ENCODE measurements around the gene COPG1.

- TF ChIP-seq, protein P1, sequence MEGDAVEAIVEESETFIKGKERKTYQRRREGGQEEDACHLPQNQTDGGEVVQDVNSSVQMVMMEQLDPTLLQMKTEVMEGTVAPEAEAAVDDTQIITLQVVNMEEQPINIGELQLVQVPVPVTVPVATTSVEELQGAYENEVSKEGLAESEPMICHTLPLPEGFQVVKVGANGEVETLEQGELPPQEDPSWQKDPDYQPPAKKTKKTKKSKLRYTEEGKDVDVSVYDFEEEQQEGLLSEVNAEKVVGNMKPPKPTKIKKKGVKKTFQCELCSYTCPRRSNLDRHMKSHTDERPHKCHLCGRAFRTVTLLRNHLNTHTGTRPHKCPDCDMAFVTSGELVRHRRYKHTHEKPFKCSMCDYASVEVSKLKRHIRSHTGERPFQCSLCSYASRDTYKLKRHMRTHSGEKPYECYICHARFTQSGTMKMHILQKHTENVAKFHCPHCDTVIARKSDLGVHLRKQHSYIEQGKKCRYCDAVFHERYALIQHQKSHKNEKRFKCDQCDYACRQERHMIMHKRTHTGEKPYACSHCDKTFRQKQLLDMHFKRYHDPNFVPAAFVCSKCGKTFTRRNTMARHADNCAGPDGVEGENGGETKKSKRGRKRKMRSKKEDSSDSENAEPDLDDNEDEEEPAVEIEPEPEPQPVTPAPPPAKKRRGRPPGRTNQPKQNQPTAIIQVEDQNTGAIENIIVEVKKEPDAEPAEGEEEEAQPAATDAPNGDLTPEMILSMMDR (conservative IDR thresholded peaks at IDR 0.05; ENCODE audit: low read depth in 2 of 2): no peak
- TF ChIP-seq EZH2 (IDR thresholded peaks at IDR 0.05; ENCODE audit: low read depth, unreplicated experiment) (no peak), JUNB (IDR thresholded peaks at IDR 0.05; ENCODE audit: unreplicated experiment) (no peak), EZH2phosphoT487 (IDR thresholded peaks at IDR 0.05; ENCODE audit: unreplicated experiment) (no peak), ETS1 (IDR thresholded peaks at IDR 0.05) (no peak), NANOG (IDR thresholded peaks at IDR 0.05; ENCODE audit: borderline replicate concordance) (no peak), POLR2AphosphoS5 (IDR thresholded peaks at IDR 0.05; ENCODE audit: low read depth) (no peak), ZNF114 (CRISPR knock-in tag; IDR thresholded peaks at IDR 0.05) (no peak)
Observed at GRCh38 chr3:129291236-129291886, 42.0 kb downstream of the COPG1 start.
